ENCODE data around the gene MYLK4. TPM values are rescaled to one million over a fixed set of nuclear protein-coding genes. Genes with fewer than 3 reads are reported as not detected.

Gene MYLK4
- total RNA-seq, 3 donors from 2014 or later: 1.3 to 1.9 (median 1.4) TPM

- Histone ChIP-seq H3K36me3 (no peaks in the 10 kb centered on the region), H3K4me3 (no peak overlapping the region), H3K9me3 (no peaks in the 10 kb centered on the region), H3K27me3 (no peaks in the 10 kb centered on the region), H3K4me1 (peaks cover 0 to 3% of the 10 kb centered on the region in 2 donors), H3K27ac (peak overlapping the region; percentile 86 to 90)
- no peak for TF ChIP-seq POLR2A (IDR thresholded peaks at IDR 0.05)
- TF ChIP-seq, protein P1, sequence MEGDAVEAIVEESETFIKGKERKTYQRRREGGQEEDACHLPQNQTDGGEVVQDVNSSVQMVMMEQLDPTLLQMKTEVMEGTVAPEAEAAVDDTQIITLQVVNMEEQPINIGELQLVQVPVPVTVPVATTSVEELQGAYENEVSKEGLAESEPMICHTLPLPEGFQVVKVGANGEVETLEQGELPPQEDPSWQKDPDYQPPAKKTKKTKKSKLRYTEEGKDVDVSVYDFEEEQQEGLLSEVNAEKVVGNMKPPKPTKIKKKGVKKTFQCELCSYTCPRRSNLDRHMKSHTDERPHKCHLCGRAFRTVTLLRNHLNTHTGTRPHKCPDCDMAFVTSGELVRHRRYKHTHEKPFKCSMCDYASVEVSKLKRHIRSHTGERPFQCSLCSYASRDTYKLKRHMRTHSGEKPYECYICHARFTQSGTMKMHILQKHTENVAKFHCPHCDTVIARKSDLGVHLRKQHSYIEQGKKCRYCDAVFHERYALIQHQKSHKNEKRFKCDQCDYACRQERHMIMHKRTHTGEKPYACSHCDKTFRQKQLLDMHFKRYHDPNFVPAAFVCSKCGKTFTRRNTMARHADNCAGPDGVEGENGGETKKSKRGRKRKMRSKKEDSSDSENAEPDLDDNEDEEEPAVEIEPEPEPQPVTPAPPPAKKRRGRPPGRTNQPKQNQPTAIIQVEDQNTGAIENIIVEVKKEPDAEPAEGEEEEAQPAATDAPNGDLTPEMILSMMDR (IDR thresholded peaks at IDR 0.05): no peak
- no peak for TF ChIP-seq POLR2AphosphoS5 (IDR thresholded peaks at IDR 0.05)
- intact Hi-C loops (cut with DNase I; ENCODE audit: low total_unique reads): loop anchor here (10.0 kb wide), 1 partner anchor 1038 kb away; no protein-coding TSS in a partner anchor
- no peak for DNase-seq (ENCODE audit: low spot score in 2 of 2)
These were observed 117.6 kb downstream of the MYLK4 start for GRCh38 chr6:2632976-2633584.

DNA sequence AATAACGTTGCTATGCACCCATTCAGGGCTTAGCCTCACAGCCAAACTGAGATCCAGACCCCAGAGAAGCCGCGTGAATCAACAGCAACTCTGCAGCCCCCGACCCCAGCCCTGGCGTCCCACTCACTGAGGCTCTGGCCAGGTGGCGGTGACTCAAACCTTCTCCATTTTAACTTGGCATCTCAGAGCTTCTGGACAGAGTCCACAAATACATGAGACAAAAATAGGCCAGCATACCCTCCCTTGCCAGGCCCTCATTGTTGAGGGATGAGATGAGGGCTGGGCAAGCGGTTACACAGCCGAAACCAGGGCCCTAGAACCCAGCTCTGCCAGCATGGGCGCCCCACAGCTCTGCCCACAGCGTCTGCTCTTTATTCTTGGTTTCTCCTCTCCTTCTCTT lies 118.4 kb downstream of the MYLK4 start:
- Histone ChIP-seq H3K4me3 (no peak overlapping the region), H3K27ac (peak overlapping the region; percentile 66 to 90), H3K9me3 (no peaks in the 10 kb centered on the region), H3K27me3 (no peaks in the 10 kb centered on the region), H3K36me3 (no peaks in the 10 kb centered on the region), H3K4me1 (peaks cover 0 to 3% of the 10 kb centered on the region in 2 donors)
- no peak for TF ChIP-seq POLR2A (IDR thresholded peaks at IDR 0.05)
- TF ChIP-seq, protein P1 (IDR thresholded peaks at IDR 0.05): no peak
- no peak for TF ChIP-seq POLR2AphosphoS5 (IDR thresholded peaks at IDR 0.05)
- intact Hi-C loops (cut with DNase I; ENCODE audit: low total_unique reads): loop anchor here (10.0 kb wide), 1 partner anchor 1038 kb away; no protein-coding TSS in a partner anchor
- no peak for DNase-seq (ENCODE audit: low spot score in 2 of 2)

- Histone ChIP-seq H3K9me3 (no peaks in the 10 kb centered on the region), H3K27me3 (no peaks in the 10 kb centered on the region), H3K27ac (peak overlapping the region; percentile 5 to 54), H3K36me3 (no peaks in the 10 kb centered on the region), H3K4me3 (no peak overlapping the region), H3K4me1 (peaks cover 0 to 3% of the 10 kb centered on the region in 2 donors)
- intact Hi-C loops (cut with DNase I; ENCODE audit: low total_unique reads): loop anchor here (10.0 kb wide), 1 partner anchor 1036 kb away; no protein-coding TSS in a partner anchor
- DNase-seq (ENCODE audit: low spot score in 2 of 2): no peak
- TF ChIP-seq POLR2AphosphoS5 (IDR thresholded peaks at IDR 0.05): no peak
- TF ChIP-seq POLR2A (IDR thresholded peaks at IDR 0.05): no peak
- TF ChIP-seq, protein P1 (IDR thresholded peaks at IDR 0.05): no peak
These were observed 119.7 kb downstream of the MYLK4 start for GRCh38 chr6:2630891-2631571.

DNA sequence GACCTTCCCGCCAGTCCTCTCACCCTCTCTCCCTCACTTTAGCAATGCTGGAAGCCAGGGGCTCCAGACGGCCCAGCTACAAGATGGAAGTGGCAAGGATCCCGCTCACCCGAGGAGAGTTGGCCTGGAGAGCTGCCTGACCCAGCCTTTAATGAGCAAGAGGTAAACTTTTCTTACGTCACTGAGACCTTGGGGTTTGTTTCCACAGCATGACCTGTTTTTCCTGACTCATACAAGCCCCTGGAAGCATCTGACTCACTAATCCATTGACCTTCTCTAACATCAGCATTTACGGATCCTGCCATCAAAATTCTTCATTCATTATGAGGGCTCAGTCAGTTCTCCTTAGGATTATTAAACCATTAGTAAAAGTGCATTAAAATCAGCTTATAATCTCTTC lies 120.4 kb downstream of the MYLK4 start:
- intact Hi-C loops (cut with DNase I; ENCODE audit: low total_unique reads): loop anchor here (10.0 kb wide), 1 partner anchor 1036 kb away; no protein-coding TSS in a partner anchor
- Histone ChIP-seq H3K27ac (peak overlapping the region; percentile 30 to 49), H3K4me3 (no peak overlapping the region), H3K4me1 (peaks cover 0 to 3% of the 10 kb centered on the region in 2 donors), H3K27me3 (no peaks in the 10 kb centered on the region), H3K9me3 (no peaks in the 10 kb centered on the region), H3K36me3 (no peaks in the 10 kb centered on the region)
- no peak for DNase-seq (ENCODE audit: low spot score in 2 of 2)
- TF ChIP-seq POLR2AphosphoS5 (IDR thresholded peaks at IDR 0.05) (no peak), POLR2A (IDR thresholded peaks at IDR 0.05) (no peak)
- TF ChIP-seq, protein P1 (IDR thresholded peaks at IDR 0.05): no peak

DNA sequence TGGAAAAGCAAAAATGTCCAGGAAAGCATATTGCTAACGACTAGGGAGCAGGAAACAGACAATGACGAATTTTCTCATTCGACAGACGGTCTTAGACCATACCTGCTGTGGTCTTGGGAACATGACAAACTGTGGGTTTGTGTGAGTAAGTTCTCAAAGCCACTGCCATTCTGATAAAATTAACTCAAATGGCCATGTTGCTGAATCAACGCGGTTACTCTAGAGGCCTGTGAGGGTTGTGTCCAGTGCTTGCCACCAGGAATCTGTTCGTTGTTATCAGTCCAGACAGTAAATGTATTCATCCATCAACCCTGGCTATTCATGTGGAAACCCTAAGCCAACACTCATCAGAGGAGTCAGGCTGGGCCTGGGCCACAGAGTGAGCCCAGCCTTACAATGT lies 124.3 kb downstream of the MYLK4 start:
- intact Hi-C loops (cut with DNase I; ENCODE audit: low total_unique reads): no loop called here

More for the DNA sequence above, 124.3 kb downstream of the MYLK4 start:
- Histone ChIP-seq H3K4me3 (no peak overlapping the region), H3K36me3 (no peaks in the 10 kb centered on the region), H3K27me3 (no peaks in the 10 kb centered on the region), H3K4me1 (no peaks in the 10 kb centered on the region), H3K27ac (no peak overlapping the region), H3K9me3 (no peaks in the 10 kb centered on the region)
- TF ChIP-seq, protein P1 (IDR thresholded peaks at IDR 0.05): no peak
- TF ChIP-seq POLR2AphosphoS5 (IDR thresholded peaks at IDR 0.05): no peak
- TF ChIP-seq POLR2A (IDR thresholded peaks at IDR 0.05): no peak
- no peak for DNase-seq (ENCODE audit: low spot score in 2 of 2)

Measured in breast epithelium (tissue), 4 donors.